ENCODE measurements around the gene SARS1.
A peak's percentile ranks its signal among the peaks of the same experiment; 100 is the strongest.

The SARS1 gene

DNA sequence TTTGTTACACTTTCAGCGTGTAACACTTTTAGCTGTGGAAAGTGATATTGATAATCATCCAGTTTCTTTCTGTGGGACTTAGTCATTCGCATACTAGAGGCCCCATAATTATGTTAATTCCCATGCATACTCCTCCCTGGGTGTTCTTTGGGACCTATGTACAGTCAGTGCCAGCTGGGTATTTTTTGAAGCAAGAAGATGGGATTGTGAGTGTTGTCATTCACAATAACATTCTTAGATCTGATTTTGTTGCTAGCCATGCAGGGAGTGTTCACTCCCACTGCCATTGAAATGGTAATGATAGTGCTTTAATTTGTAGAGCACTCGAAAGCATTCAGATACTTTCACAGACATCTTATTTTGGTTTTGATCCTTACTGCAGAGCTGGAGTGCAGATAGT lies 11.6 kb downstream of the SARS1 start:
- H3K27ac ChIP-seq: no peak overlapping the region
- no peak for DNase-seq (ENCODE audit: low spot score)
- CTCF ChIA-PET: interaction anchor here (0.5 to 1.6 kb wide), 3 partner anchors 14 to 685 kb away, joined by 3 to 6 read pairs (median 3); partner anchors contain the start of gene CSF1
- TF ChIP-seq, protein P1, sequence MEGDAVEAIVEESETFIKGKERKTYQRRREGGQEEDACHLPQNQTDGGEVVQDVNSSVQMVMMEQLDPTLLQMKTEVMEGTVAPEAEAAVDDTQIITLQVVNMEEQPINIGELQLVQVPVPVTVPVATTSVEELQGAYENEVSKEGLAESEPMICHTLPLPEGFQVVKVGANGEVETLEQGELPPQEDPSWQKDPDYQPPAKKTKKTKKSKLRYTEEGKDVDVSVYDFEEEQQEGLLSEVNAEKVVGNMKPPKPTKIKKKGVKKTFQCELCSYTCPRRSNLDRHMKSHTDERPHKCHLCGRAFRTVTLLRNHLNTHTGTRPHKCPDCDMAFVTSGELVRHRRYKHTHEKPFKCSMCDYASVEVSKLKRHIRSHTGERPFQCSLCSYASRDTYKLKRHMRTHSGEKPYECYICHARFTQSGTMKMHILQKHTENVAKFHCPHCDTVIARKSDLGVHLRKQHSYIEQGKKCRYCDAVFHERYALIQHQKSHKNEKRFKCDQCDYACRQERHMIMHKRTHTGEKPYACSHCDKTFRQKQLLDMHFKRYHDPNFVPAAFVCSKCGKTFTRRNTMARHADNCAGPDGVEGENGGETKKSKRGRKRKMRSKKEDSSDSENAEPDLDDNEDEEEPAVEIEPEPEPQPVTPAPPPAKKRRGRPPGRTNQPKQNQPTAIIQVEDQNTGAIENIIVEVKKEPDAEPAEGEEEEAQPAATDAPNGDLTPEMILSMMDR (conservative IDR thresholded peaks at IDR 0.05; ENCODE audit: low read depth): no peak
- POLR2A ChIA-PET (ENCODE audit: low non-redundant PET): no interaction called here

DNA sequence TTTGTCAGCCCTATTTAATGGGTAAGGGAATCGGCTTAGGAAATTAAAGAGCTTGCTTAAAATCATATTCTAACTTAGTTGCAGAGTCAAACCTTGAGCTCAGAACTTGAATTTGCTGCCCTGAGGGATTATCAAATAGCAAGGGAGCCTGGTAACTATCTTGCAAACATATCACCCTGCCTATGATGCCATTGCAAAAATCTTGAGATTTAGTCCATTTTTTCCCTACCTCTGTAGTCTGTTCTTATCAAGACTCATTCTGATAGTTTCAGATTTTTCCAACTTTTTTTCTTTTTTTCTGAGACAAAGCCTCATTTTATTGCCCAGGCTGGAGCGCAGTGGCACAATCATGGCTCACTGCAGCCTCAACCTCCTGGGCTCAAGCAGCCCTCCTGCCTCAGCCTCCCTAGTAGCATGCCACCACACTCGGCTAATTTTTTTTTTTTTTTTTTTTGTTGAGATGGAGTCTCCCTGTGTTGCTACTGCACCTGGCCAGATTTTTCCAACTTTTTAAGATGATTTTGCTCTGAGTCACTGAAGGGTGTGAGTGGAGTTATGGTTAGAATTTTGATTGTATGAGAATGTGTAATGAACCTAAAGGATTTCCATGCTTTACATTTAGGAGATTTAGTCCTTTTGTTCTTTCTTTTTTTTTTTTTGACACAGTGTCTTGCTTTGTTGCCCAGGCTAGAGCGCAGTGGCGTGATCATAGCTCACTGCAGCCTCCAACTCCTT lies 12.2 kb downstream of the SARS1 start:
- ChIA-PET CTCF (interaction anchor here (0.7 to 1.6 kb wide), 2 partner anchors 14 to 192 kb away, joined by 4 to 6 read pairs; no protein-coding TSS in a partner anchor), POLR2A (ENCODE audit: low non-redundant PET) (no interaction called here)
- peak; percentile 76 for DNase-seq (ENCODE audit: low spot score)
- TF ChIP-seq, protein P1 (conservative IDR thresholded peaks at IDR 0.05; ENCODE audit: low read depth): no peak
- H3K27ac ChIP-seq: peak overlapping the region; percentile 77

DNA sequence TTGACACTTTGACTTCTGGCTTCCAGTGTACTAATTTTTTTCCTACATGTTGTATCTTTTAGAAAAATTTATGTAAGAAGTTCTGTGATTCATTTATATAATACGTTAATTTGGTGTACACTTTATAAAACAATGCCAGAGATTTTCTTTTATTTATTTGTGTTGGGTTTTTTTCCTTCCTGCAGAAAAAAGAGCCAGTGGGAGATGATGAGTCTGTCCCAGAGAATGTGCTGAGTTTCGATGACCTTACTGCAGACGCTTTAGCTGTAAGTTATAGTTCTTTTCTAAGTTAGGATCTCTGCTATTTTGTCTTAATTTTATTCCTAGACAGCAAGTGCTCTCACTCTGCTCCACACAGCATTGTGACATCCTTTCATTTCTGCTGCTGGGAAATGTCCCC lies 14.4 kb downstream of the SARS1 start:
- ChIA-PET CTCF (no interaction called here), POLR2A (ENCODE audit: low non-redundant PET) (no interaction called here)
- TF ChIP-seq, protein P1 (conservative IDR thresholded peaks at IDR 0.05; ENCODE audit: low read depth): no peak
- no peak overlapping the region for H3K27ac ChIP-seq
- DNase-seq (ENCODE audit: low spot score): no peak

DNA sequence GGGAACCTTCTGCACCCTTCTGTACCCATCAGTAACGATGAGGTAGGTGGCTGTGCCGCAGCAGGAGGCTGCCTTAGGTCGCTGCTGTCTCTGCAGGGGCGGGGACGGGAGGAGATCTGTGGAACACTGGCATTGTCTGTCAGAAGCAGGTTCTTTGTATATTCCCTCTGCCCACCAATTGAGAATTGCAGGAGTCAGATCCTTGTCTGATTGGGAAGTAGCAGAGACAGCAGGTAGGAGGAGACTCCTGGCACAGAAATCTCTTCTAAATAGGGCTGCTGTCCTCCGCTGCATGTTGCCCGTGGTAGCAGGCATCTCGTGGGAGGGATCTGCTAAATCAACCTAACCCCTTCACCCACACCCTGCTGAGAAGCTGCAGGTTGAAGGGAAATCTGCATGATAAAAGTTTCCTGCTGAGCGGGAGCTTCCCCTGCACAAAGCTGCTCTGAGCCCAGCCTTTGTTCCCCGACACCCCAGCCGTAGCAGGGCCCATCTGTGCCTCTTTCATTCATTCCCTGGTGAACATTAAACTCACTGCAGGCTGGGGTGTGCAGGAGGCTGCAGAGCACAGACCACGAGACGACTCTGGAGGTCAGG lies 15.9 kb downstream of the SARS1 start:
- CTCF ChIA-PET: interaction anchor here (0.6 kb wide), 1 partner anchor 59 kb away, joined by 3 read pairs; no protein-coding TSS in a partner anchor
- TF ChIP-seq, protein P1 (conservative IDR thresholded peaks at IDR 0.05; ENCODE audit: low read depth): no peak
- H3K27ac ChIP-seq: peak overlapping the region; percentile 19
- no peak for DNase-seq (ENCODE audit: low spot score)
- POLR2A ChIA-PET (ENCODE audit: low non-redundant PET): no interaction called here

DNA sequence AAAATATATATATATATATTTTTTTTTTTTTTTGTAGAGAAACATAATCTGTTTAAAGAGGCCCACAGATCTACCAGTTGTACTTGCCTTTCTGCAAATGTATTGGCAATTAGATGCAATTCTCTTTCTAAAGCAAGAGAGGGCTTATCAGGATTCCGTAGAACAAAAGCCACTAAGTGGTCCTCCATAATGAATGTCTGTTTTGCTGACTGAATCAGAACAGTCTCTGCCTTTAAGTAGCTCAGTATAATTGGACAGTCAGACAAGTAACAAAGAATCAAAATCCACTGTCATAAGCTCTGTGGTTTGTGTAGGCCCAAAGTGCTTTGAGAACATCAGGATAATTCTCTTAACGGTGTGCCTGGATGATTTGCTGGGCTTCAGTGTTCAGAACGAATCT lies 17.3 kb downstream of the SARS1 start:
- no peak for DNase-seq (ENCODE audit: low spot score)
- ChIA-PET CTCF (interaction anchor here (1.0 to 2.0 kb wide), 2 partner anchors 33 to 38 kb away, joined by 3 to 5 read pairs; no protein-coding TSS in a partner anchor), POLR2A (ENCODE audit: low non-redundant PET) (no interaction called here)
- TF ChIP-seq, protein P1 (conservative IDR thresholded peaks at IDR 0.05; ENCODE audit: low read depth): no peak
- H3K27ac ChIP-seq: no peak overlapping the region

DNA sequence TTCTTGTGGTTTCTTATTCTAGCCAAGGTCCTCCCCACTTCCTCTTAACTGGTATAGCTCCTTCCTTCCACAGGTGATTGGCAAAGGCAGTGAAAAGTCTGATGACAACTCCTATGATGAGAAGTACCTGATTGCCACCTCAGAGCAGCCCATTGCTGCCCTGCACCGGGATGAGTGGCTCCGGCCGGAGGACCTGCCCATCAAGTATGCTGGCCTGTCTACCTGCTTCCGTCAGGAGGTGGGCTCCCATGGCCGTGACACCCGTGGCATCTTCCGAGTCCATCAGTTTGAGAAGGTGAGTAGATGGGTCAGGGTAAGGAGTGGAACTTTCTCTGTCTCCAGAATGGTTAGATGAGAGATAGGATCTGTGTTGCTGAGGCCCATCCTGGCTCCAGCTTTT lies 21.4 kb downstream of the SARS1 start:
- no peak overlapping the region for H3K27ac ChIP-seq
- CTCF ChIA-PET: no interaction called here
- DNase-seq (ENCODE audit: low spot score): no peak
- TF ChIP-seq, protein P1 (conservative IDR thresholded peaks at IDR 0.05; ENCODE audit: low read depth): no peak
- POLR2A ChIA-PET (ENCODE audit: low non-redundant PET): no interaction called here

Measured in RWPE1 (cell line).